Cortex of kidney (tissue), 1 donor: ENCODE results near the gene CHRDL2.
"Not testable (repeated sequence)": the region's sequence is repeated elsewhere in the genome, so short reads cannot be mapped to it uniquely, and the experiment has no call there.

Source experiments
- DNase-seq: peaks from one replicate; lab custom pipeline; 2025; lab: John Stamatoyannopoulos, UW

Gene CHRDL2

GRCh38 chr11:74731301-74732094 lies at the start of gene CHRDL2:
Gene CHRDL2, minus strand, starts transcription at chr11:74731426. Its CDS starts 538 bp downstream, at chr11:74730888.
- no peak for DNase-seq

- no peak for DNase-seq
Observed at GRCh38 chr11:74780248-74781005, 49.2 kb upstream of the CHRDL2 start.

DNA sequence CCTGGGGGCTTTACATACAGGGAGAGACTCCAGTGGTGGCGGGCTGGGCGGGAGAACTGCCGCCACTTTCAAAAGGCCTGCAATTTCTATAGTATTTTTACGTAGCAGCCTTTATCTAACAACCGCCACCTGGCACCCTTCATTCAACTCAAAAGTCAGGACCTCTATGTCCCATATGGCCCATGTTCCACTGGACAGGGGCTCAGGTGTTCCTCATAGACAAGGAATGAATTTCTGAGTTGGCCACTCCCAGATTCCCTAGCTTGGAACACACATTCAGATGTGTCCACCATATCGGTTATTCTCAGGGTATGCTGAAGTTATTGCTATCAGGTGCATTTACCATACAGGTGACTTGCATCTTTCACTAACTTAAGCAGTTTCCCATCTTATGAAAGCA lies 47.4 kb upstream of the CHRDL2 start:
- DNase-seq = no peak

GRCh38 chr11:74777877-74778276 lies 46.7 kb upstream of the CHRDL2 start:
- DNase-seq = no peak

GRCh38 chr11:74777038-74777437 lies 45.8 kb upstream of the CHRDL2 start:
- DNase-seq = no peak

DNA sequence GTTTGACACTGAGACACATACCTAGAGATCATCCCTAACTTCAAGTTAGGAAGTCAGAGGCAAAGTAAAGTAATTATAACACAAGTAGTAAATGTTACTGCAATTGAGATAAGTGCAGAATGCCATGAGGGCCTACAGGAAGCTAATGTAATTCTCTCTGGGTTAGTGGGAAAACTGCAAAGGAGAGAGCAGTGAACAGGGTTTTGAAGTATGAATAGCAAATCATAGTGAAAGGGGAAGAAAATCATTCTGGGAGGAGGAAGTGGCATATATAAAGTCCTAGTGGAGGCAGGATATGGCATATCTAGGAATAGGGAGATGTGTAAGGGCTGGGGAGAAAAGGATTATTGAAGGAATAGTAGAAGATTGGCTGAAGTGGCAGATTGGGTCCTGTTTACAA lies 45.3 kb upstream of the CHRDL2 start:
- DNase-seq = no peak

DNA sequence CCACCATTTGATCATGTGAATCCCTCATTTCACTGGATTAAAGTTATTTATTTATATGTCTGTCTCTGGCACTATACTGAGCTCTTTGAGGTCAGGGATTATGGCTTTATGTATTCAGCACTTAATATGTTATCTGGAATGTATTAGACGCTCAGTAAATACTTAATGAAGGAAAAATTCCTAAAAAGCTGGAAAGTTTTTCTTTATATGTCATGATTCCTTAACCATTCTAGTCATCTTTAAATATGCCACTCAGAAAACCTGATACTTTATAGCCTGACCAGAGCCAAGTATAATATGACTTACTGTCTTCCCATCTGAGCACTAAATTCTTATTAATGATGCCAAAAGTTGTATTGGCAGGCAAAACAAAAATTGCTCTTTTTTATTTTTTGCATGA lies 44.5 kb upstream of the CHRDL2 start:
- DNase-seq = no peak

DNA sequence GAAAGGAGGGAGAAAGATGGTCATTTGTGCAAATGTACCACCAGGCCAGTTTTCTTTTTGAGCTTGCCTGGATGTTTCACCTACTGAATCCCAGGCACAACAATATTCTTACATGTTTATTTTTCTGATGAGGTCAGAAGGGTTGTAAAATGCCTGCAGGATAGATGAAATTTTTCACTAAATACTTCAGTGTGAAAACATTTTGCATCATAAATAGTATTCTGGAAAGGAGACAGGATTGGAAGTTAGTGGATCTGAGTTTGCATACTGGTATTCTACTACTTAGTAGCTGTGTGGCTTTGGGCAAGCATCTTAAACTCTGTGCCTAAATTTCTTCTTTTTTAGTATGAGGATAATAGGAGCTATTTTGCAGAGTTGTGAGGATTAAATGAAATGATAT lies 42.2 kb upstream of the CHRDL2 start:
- DNase-seq = no peak

- DNase-seq = no peak
Observed at GRCh38 chr11:74771139-74771538, 39.9 kb upstream of the CHRDL2 start.

- no peak for DNase-seq
Observed at GRCh38 chr11:74770456-74770855, 39.2 kb upstream of the CHRDL2 start.

DNA sequence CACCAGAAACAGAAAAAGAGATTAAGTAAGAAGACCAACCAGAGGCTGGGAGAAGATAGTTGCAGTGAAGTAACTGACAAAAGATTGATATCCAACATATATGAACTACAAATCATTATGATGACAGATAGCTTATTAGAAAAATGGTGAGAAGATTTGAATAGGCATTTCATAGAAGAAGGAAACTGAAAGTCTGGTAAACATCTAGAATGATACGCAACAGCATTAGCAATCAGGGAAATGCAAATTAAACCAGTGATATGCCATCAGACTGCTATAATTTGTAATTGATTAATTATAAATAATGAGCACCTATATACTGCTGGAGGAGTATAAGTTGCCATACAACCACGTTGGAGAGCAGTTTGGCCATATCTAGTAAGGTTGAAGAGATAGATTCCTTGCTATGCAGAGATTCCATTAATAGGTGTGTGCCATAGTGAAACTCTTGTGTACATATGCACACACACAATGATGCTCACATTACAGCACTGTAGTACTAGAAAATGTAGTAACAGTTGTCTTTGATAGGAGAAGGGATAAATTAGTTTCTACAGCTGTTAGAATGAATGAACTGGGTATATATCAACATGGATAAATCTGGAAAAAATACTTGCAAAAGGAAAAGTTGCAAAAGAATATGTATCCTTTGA lies 38.0 kb upstream of the CHRDL2 start:
- DNase-seq = no peak

DNA sequence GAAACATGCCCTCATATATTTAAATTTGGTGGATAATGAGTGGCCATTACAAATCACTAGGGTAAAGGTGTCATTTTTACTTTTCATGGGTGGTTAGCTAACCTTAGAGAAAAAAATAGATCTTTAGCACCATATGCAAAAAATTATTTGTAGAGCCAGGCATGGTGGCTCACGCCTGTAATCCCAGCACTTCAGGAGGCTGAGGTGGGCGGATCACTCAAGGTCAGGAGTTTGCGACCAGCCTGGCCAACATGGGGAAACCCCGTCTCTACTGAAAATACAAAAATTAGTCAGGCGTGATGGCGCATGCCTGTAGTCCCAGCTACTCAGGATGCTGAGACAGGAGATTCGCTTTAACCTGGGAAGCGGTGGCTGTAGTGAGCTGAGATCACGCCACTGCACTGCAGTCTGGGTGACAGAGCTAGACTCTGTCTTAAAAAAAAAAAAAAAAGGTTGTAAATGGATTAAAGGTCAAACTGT lies 37.0 kb upstream of the CHRDL2 start:
- DNase-seq = not testable (repeated sequence)

GRCh38 chr11:74766905-74767304 lies 35.7 kb upstream of the CHRDL2 start:
- no peak for DNase-seq

GRCh38 chr11:74756571-74756970 lies 25.3 kb upstream of the CHRDL2 start:
- DNase-seq = no peak

- no peak for DNase-seq
Observed at GRCh38 chr11:74755395-74755995, 24.3 kb upstream of the CHRDL2 start.

GRCh38 chr11:74754507-74755252 lies 23.5 kb upstream of the CHRDL2 start:
- DNase-seq = no peak

DNA sequence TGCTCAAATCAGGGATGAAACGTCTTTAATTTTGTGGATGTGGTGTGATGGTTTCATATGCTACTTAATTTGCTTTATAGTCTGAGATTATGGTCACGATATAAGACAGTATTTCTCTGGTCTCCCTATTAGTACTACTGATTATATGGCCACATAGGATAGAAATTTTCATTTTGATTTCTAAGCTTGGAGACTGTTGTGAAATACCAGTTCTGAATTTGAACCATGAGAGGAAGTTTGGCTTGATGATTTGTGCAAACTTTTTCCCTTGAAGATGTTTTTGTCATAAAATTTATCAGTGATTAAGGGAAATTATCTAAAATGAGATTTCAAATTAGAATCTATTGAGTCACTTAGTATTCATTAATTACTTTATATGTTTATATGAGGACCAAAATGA lies 20.1 kb upstream of the CHRDL2 start:
- no peak for DNase-seq

- DNase-seq = not testable (repeated sequence)
Observed at GRCh38 chr11:74750598-74750997, 19.4 kb upstream of the CHRDL2 start.

GRCh38 chr11:74749965-74750296 lies 18.7 kb upstream of the CHRDL2 start:
- DNase-seq = no peak

DNA sequence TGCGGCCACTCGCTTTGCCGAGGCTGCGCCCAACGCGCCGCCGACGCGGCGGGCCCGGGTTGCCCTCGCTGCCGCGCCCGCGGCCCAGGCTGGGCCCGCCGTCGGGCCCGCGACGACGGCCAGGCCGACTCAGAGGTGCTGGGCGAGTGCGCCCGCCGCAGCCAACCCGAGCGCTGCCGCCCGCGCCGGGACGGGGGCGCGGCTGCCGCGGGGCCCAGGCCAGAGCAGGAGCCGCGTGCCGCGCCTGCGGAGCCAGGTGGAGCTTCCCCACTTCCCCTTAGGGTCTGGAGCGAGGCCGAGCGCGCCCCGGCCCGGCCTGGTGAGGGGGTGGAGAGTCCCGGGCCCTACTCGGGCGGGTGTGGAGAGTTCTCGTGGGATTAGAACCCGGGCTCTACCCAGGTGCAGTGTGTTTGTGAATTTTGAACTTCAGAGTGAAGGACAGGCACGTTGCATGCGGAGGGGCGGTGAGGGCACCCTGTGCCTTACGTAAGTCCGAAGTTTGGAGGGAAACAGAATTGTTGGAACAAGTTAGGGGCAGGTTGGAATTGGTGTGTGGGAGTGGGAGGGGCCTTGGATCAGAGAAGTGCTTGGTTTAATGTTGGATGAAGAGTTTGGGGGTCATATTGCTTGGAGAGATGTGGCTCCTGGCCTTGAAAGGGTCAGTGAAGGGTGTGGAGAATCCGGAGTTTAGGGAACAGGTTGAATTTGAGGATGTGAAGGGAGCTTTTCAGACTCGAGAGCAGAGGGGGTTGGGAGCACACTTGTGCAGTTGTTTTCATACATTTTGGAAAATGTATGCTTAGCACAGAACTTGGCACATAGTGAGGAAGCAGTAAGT lies 18.1 kb upstream of the CHRDL2 start:
- no peak for DNase-seq
